DND-41 (cell line): Measurements from ENCODE around the gene ACIN1.

Experiments used
- ATAC-seq: fragments of 200-7000 bp; cut with Tn5 transposase; 3 replicates; pipeline ENCODE4 v1.9.1; 2021; ENCODE audit warnings: low read depth; ENCODE audit not compliant: insufficient read depth
- DNase-seq: peaks from one replicate; pipeline ENCODE4 v3.0.0-alpha.2; 2020
- H2AFZ ChIP-seq: 2 replicates; pipeline ENCODE4 v1.6.0; 2012; ENCODE audit warnings: low read depth, low read length
- H3K27ac ChIP-seq: 2 replicates; pipeline ENCODE4 v1.5.1; 2012; ENCODE audit warnings: low read length, inconsistent platforms
- H3K27me3 ChIP-seq: fragments of 200-600 bp; sonication (generic); 2 replicates; pipeline ENCODE4 v1.6.0; 2012; ENCODE audit warnings: low read length, mild to moderate bottlenecking, inconsistent platforms; ENCODE audit not compliant: insufficient read depth, poor library complexity
- H3K36me3 ChIP-seq: 2 replicates; pipeline ENCODE4 v1.5.1; 2012; ENCODE audit warnings: low read length, inconsistent platforms; ENCODE audit not compliant: insufficient read depth
- H3K4me1 ChIP-seq: 2 replicates; pipeline ENCODE4 v1.5.1; 2012; ENCODE audit warnings: mild to moderate bottlenecking, low read length; ENCODE audit not compliant: insufficient read depth
- H3K4me2 ChIP-seq: 2 replicates; pipeline ENCODE4 v1.6.0; 2012; ENCODE audit warnings: mild to moderate bottlenecking, moderate library complexity, low read length, inconsistent platforms; ENCODE audit not compliant: insufficient read depth
- H3K4me3 ChIP-seq, 2 experiments: fragments of 200-600 bp in 1 of 2; shearing (Covaris generic) in 1 of 2; 2 replicates each; pipeline ENCODE4 v1.5.1; 2012 to 2016; ENCODE audit warnings: inconsistent platforms in 2 of 2, low read length in 2 of 2, mild to moderate bottlenecking in 2 of 2, low read depth in 1 of 2, moderate library complexity in 1 of 2
- H3K79me2 ChIP-seq: 2 replicates; pipeline ENCODE4 v1.6.0; 2012; ENCODE audit warnings: low read length, inconsistent platforms; ENCODE audit not compliant: insufficient read depth
- H3K9ac ChIP-seq: 2 replicates; pipeline ENCODE4 v1.6.0; 2012; ENCODE audit warnings: low read depth, mild to moderate bottlenecking, inconsistent platforms, low read length, moderate library complexity
- H3K9me3 ChIP-seq: 2 replicates; pipeline ENCODE4 v1.5.1; 2012; ENCODE audit warnings: low read length, moderate library complexity, mild to moderate bottlenecking, inconsistent platforms; ENCODE audit not compliant: insufficient read depth, severe bottlenecking
- H4K20me1 ChIP-seq: 2 replicates; pipeline ENCODE4 v1.6.0; 2012; ENCODE audit warnings: low read length; ENCODE audit not compliant: insufficient read depth
- CTCF ChIP-seq: IDR thresholded peaks from 2 replicates; pipeline ENCODE4 v1.5.1; 2012; ENCODE audit warnings: borderline replicate concordance, low read length, moderate library complexity, mild to moderate bottlenecking; ENCODE audit not compliant: poor library complexity, severe bottlenecking; ENCODE audit errors: extremely low read depth
- EZH2 ChIP-seq: IDR thresholded peaks from 3 replicates; pipeline ENCODE4 v1.6.1; 2012; ENCODE audit warnings: borderline replicate concordance, low read depth, mild to moderate bottlenecking, moderate library complexity, low read length, inconsistent platforms; ENCODE audit not compliant: severe bottlenecking

Gene ACIN1

DNA sequence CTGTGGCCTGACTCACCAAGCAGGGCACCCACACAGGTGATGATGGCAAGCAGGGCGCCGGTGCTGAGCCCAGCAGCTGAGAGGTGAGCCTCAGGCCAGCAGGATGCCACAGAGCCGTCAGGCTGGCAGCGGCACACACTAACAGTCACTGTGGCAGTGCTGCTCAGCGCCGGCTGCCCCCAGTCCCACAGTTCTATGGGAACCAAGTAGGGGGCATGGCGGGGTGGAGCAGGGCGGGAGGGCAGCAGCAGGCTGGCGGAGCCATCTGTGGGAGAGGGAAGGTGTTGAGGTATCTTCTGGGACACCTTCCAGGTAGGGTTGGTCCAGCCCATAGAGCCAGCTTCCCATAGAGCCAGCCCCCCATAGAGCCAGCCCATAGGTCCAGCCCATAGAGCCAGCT lies 45.9 kb downstream of the ACIN1 start:
- no peak overlapping the region for H3K27ac ChIP-seq
- no peaks in the 10 kb centered on the region for H4K20me1 ChIP-seq
- H3K27me3 ChIP-seq = no peaks in the 10 kb centered on the region
- no peak for DNase-seq
- H3K4me3 ChIP-seq = no peak overlapping the region
- TF ChIP-seq CTCF (no peak), EZH2 (no peak)
- H3K79me2 ChIP-seq = no peaks in the 10 kb centered on the region
- H3K36me3 ChIP-seq = no peaks in the 10 kb centered on the region
- no peaks in the 10 kb centered on the region for H3K4me1 ChIP-seq
- no peak overlapping the region for H3K4me2 ChIP-seq
- H3K9me3 ChIP-seq = no peaks in the 10 kb centered on the region
- H3K9ac ChIP-seq = no peak overlapping the region
- ATAC-seq = no peak
- H2AFZ ChIP-seq = no peak overlapping the region

GRCh38 chr14:23047751-23048693 lies 46.9 kb downstream of the ACIN1 start:
- Histone ChIP-seq H3K4me2 (no peak overlapping the region), H3K27me3 (peaks cover 2% of the 10 kb centered on the region), H3K79me2 (no peaks in the 10 kb centered on the region), H3K27ac (no peak overlapping the region), H3K9me3 (no peaks in the 10 kb centered on the region), H3K4me1 (no peaks in the 10 kb centered on the region), H3K36me3 (no peaks in the 10 kb centered on the region), H3K4me3 (no peak overlapping the region), H2AFZ (no peak overlapping the region), H4K20me1 (no peaks in the 10 kb centered on the region), H3K9ac (no peak overlapping the region)
- no peak for TF ChIP-seq CTCF
- no peak for TF ChIP-seq EZH2
- ATAC-seq = no peak
- no peak for DNase-seq

DNA sequence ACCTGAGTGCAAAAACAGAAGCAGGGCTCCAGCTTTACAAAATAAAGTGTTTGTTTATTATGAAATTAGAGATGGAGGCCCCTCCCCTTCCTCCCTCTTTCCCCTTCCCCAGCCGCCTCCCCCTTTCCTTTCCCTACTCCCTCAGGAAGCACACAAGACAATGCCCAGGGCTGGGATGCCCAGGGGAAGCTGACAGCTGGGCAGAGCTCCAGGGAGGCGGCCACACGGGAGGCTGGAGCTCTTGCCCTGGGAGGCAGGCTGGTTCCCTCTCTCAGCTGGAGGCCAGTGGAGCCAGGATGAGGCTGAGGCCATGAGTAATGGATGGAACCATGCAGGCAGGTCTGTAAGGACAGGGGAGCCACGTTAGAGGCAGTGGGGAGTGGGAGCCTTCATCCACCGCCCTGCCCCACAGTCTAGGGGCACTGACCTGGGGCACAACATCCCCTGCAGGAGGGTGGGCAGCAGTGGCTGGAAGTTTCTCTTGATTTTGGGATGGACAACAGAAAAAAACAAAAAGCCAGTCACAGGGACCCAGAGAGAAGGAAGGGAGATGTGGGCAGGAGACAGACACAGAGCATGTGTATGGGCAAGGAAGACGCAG lies 47.8 kb downstream of the ACIN1 start:
- H3K36me3 ChIP-seq = no peaks in the 10 kb centered on the region
- H3K79me2 ChIP-seq = no peaks in the 10 kb centered on the region
- H4K20me1 ChIP-seq = no peaks in the 10 kb centered on the region
- no peak overlapping the region for H3K9ac ChIP-seq
- H3K4me1 ChIP-seq = no peaks in the 10 kb centered on the region
- H3K4me3 ChIP-seq = no peak overlapping the region
- H3K4me2 ChIP-seq = no peak overlapping the region
- peaks cover 2% of the 10 kb centered on the region for H3K27me3 ChIP-seq
- H2AFZ ChIP-seq = no peak overlapping the region
- DNase-seq (no peak), ATAC-seq (no peak)
- H3K27ac ChIP-seq = no peak overlapping the region
- TF ChIP-seq CTCF (no peak), EZH2 (no peak)
- H3K9me3 ChIP-seq = no peaks in the 10 kb centered on the region
